Measurements from ENCODE around the gene PRSS36. TPM values are rescaled to one million over a fixed set of nuclear protein-coding genes. Genes with fewer than 3 reads are reported as not detected.
"Not testable (repeated sequence)": the region's sequence is repeated elsewhere in the genome, so short reads cannot be mapped to it uniquely, and the experiment has no call there.

The PRSS36 gene
- polyA plus RNA-seq, 1 donor from 2014 or later, result 2.0 TPM

- no peak overlapping the region for H3K4me2 ChIP-seq (ENCODE audit: low read length)
- peak overlapping the region; percentile 53 for H3K9ac ChIP-seq (ENCODE audit: low read length)
- H3F3A ChIP-seq (ENCODE audit: insufficient read depth, low read length, poor library complexity, severe bottlenecking), result no peaks in the 10 kb centered on the region
- H3K79me2 ChIP-seq (replicated peaks; ENCODE audit: insufficient read depth, low read length), result no peaks in the 10 kb centered on the region
- no peaks in the 10 kb centered on the region for H3K27me3 ChIP-seq (ENCODE audit: insufficient read depth, low read depth, low read length)
- no peaks in the 10 kb centered on the region for H4K20me1 ChIP-seq (ENCODE audit: insufficient read depth)
- H3K9me3 ChIP-seq (ENCODE audit: low read length), result no peaks in the 10 kb centered on the region
- H3K27ac ChIP-seq (ENCODE audit: low read length), result no peak overlapping the region
- no peak overlapping the region for H2AFZ ChIP-seq (ENCODE audit: low read depth, low read length)
- no peaks in the 10 kb centered on the region for H3K9me2 ChIP-seq (ENCODE audit: insufficient read depth, low read length)
- TF ChIP-seq EP300 (conservative IDR thresholded peaks at IDR 0.05; ENCODE audit: poor library complexity, severe bottlenecking), result no peak
- no peak for TF ChIP-seq TAF1 (IDR thresholded peaks at IDR 0.05; ENCODE audit: low read depth)
- TF ChIP-seq EZH2 (IDR thresholded peaks at IDR 0.05; ENCODE audit: borderline replicate concordance, insufficient read depth, low read length, poor library complexity, severe bottlenecking), result no peak
- TF ChIP-seq POLR2AphosphoS5 (IDR thresholded peaks at IDR 0.05), result no peak
- TF ChIP-seq MXI1 (conservative IDR thresholded peaks at IDR 0.05; ENCODE audit: poor library complexity, severe bottlenecking), result no peak
- H3K4me3 ChIP-seq (ENCODE audit: low read length), result peak overlapping the region; percentile 68
- H3K36me3 ChIP-seq (ENCODE audit: insufficient read depth, low read length), result no peaks in the 10 kb centered on the region
Observed at GRCh38 chr16:31141489-31142108, 8.3 kb downstream of the PRSS36 start.

GRCh38 chr16:31141071-31141469 lies 8.8 kb downstream of the PRSS36 start:
- not testable (repeated sequence) for H3K9me3 ChIP-seq (ENCODE audit: low read length); H3K4me3 ChIP-seq (ENCODE audit: low read length); H3K27ac ChIP-seq (ENCODE audit: low read length); H2AFZ ChIP-seq (ENCODE audit: low read depth, low read length); H4K20me1 ChIP-seq (ENCODE audit: insufficient read depth); H3K36me3 ChIP-seq (ENCODE audit: insufficient read depth, low read length); H3K4me2 ChIP-seq (ENCODE audit: low read length); H3K9me2 ChIP-seq (ENCODE audit: insufficient read depth, low read length); H3F3A ChIP-seq (ENCODE audit: insufficient read depth, low read length, poor library complexity, severe bottlenecking); H3K27me3 ChIP-seq (ENCODE audit: insufficient read depth, low read depth, low read length); H3K79me2 ChIP-seq (replicated peaks; ENCODE audit: insufficient read depth, low read length); H3K9ac ChIP-seq (ENCODE audit: low read length)

GRCh38 chr16:31138621-31139578 lies 11.0 kb downstream of the PRSS36 start:
- no peak overlapping the region for H3K27ac ChIP-seq (ENCODE audit: low read length)
- H3K4me2 ChIP-seq (ENCODE audit: low read length), result no peak overlapping the region
- TF ChIP-seq MXI1 (conservative IDR thresholded peaks at IDR 0.05; ENCODE audit: poor library complexity, severe bottlenecking), result no peak
- TF ChIP-seq EP300 (conservative IDR thresholded peaks at IDR 0.05; ENCODE audit: poor library complexity, severe bottlenecking), result no peak
- TF ChIP-seq SMC3 (conservative IDR thresholded peaks at IDR 0.05; ENCODE audit: poor library complexity), result no peak
- no peak for TF ChIP-seq REST (IDR thresholded peaks at IDR 0.05; ENCODE audit: borderline replicate concordance)
- TF ChIP-seq CTCF (IDR thresholded peaks at IDR 0.05; ENCODE audit: poor library complexity, severe bottlenecking), result no peak
- TF ChIP-seq RAD21 (conservative IDR thresholded peaks at IDR 0.05), result no peak
- no peak for TF ChIP-seq POLR2AphosphoS5 (IDR thresholded peaks at IDR 0.05)
- TF ChIP-seq EZH2 (IDR thresholded peaks at IDR 0.05; ENCODE audit: borderline replicate concordance, insufficient read depth, low read length, poor library complexity, severe bottlenecking), result no peak
- no peak for TF ChIP-seq TAF1 (IDR thresholded peaks at IDR 0.05; ENCODE audit: low read depth)

GRCh38 chr16:31136822-31137499 lies 12.9 kb downstream of the PRSS36 start:
- H2AFZ ChIP-seq (ENCODE audit: low read depth, low read length); H3K79me2 ChIP-seq (replicated peaks; ENCODE audit: insufficient read depth, low read length); H3K9me2 ChIP-seq (ENCODE audit: insufficient read depth, low read length); H3K27me3 ChIP-seq (ENCODE audit: insufficient read depth, low read depth, low read length); H3K36me3 ChIP-seq (ENCODE audit: insufficient read depth, low read length); H3K9ac ChIP-seq (ENCODE audit: low read length); H4K20me1 ChIP-seq (ENCODE audit: insufficient read depth); H3F3A ChIP-seq (ENCODE audit: insufficient read depth, low read length, poor library complexity, severe bottlenecking); H3K9me3 ChIP-seq (ENCODE audit: low read length); H3K4me2 ChIP-seq (ENCODE audit: low read length); H3K27ac ChIP-seq (ENCODE audit: low read length); H3K4me3 ChIP-seq (ENCODE audit: low read length): not testable (repeated sequence)

More at GRCh38 chr16:31138621-31139578, 11.0 kb downstream of the PRSS36 start:
- no peaks in the 10 kb centered on the region for H3K9me2 ChIP-seq (ENCODE audit: insufficient read depth, low read length)
- H3K9me3 ChIP-seq (ENCODE audit: low read length), result no peaks in the 10 kb centered on the region
- no peak overlapping the region for H3K4me3 ChIP-seq (ENCODE audit: low read length)
- H2AFZ ChIP-seq (ENCODE audit: low read depth, low read length), result no peak overlapping the region
- no peaks in the 10 kb centered on the region for H4K20me1 ChIP-seq (ENCODE audit: insufficient read depth)
- no peaks in the 10 kb centered on the region for H3K79me2 ChIP-seq (replicated peaks; ENCODE audit: insufficient read depth, low read length)
- no peaks in the 10 kb centered on the region for H3K36me3 ChIP-seq (ENCODE audit: insufficient read depth, low read length)
- no peaks in the 10 kb centered on the region for H3F3A ChIP-seq (ENCODE audit: insufficient read depth, low read length, poor library complexity, severe bottlenecking)
- no peak overlapping the region for H3K9ac ChIP-seq (ENCODE audit: low read length)
- no peaks in the 10 kb centered on the region for H3K27me3 ChIP-seq (ENCODE audit: insufficient read depth, low read depth, low read length)

All from neural cell (in vitro differentiated cells).